PC-3 (cell line): Measurements from ENCODE around the gene NELFA. TPM values are rescaled to one million over a fixed set of nuclear protein-coding genes. Genes with fewer than 3 reads are reported as not detected.
"Not testable (repeated sequence)": the region's sequence is repeated elsewhere in the genome, so short reads cannot be mapped to it uniquely, and the experiment has no call there.

Experiments used
- ATAC-seq: fragments of 200-7000 bp; cut with Tn5 transposase; 2 replicates; pipeline ENCODE4 v1.9.1; 2020; ENCODE audit warnings: mild to moderate bottlenecking, moderate library complexity
- BruUV-seq: library from RNA; stranded (reverse); fragments of 400-500 nt; replicated peaks from 2 replicates; lab custom pipeline; 2021; lab: Mats Ljungman, UMichigan
- CTCF ChIA-PET: fragments of 300-600 bp; sonication (Branson Sonifier 250); formaldehyde crosslinking; loops from one replicate; lab custom pipeline; 2022; ENCODE audit warnings: antibody characterized with exemption; lab: Charles Lee
- POLR2A ChIA-PET: fragments of 300-600 bp; sonication (Branson Sonifier 250); formaldehyde crosslinking; loops from one replicate; lab custom pipeline; 2022; ENCODE audit warnings: antibody characterized with exemption; ENCODE audit not compliant: unreplicated experiment; lab: Charles Lee
- DNase-seq: peaks from one replicate; pipeline ENCODE4 v3.0.0-alpha.2; 2015
- H2AFZ ChIP-seq: fragments of 300-600 bp; sonication (generic); 2 replicates; pipeline ENCODE4 v1.6.0; 2016; ENCODE audit warnings: antibody characterized with exemption, low read length
- H3F3A ChIP-seq: fragments of 300-600 bp; sonication (generic); one replicate; pipeline ENCODE4 v1.6.0; 2017; ENCODE audit warnings: antibody characterized with exemption, low read length, control low read depth, mild to moderate bottlenecking; ENCODE audit not compliant: unreplicated experiment
- H3K27ac ChIP-seq: fragments of 300-600 bp; sonication (generic); 2 replicates; pipeline ENCODE4 v1.5.1; 2016; ENCODE audit warnings: mild to moderate bottlenecking, low read length
- H3K27me3 ChIP-seq: fragments of 300-600 bp; sonication (generic); 2 replicates; pipeline ENCODE4 v1.6.1; 2016; ENCODE audit warnings: low read length, mixed read lengths
- H3K36me3 ChIP-seq: fragments of 300-600 bp; sonication (generic); 2 replicates; pipeline ENCODE4 v1.6.1; 2016; ENCODE audit warnings: low read depth, mixed run types, low read length, mixed read lengths
- H3K4me1 ChIP-seq: fragments of 300-600 bp; sonication (generic); 2 replicates; pipeline ENCODE4 v1.5.1; 2016; ENCODE audit warnings: low read length; ENCODE audit not compliant: insufficient read depth
- H3K4me2 ChIP-seq: fragments of 300-600 bp; sonication (generic); 2 replicates; pipeline ENCODE4 v1.6.0; 2016; ENCODE audit warnings: low read length
- H3K4me3 ChIP-seq: fragments of 300-600 bp; sonication (generic); 2 replicates; pipeline ENCODE4 v1.5.1; 2016; ENCODE audit warnings: mild to moderate bottlenecking, low read length, mixed read lengths
- H3K79me2 ChIP-seq: fragments of 300-600 bp; sonication (generic); 2 replicates; pipeline ENCODE4 v1.6.1; 2017; ENCODE audit warnings: low read length, mixed read lengths
- H3K9ac ChIP-seq: fragments of 300-600 bp; sonication (generic); 2 replicates; pipeline ENCODE4 v1.6.0; 2016; ENCODE audit warnings: mild to moderate bottlenecking, low read length
- H3K9me2 ChIP-seq: fragments of 300-600 bp; sonication (generic); replicated peaks from 2 replicates; pipeline ENCODE4 v1.6.1; 2016; ENCODE audit warnings: mixed run types, low read length, mixed read lengths
- H3K9me3 ChIP-seq: fragments of 300-600 bp; sonication (generic); 2 replicates; pipeline ENCODE4 v1.6.1; 2016; ENCODE audit warnings: low read length, mixed read lengths
- H4K20me1 ChIP-seq: fragments of 300-600 bp; sonication (generic); 2 replicates; pipeline ENCODE4 v1.6.1; 2016; ENCODE audit warnings: low read length, mixed read lengths
- CTCF ChIP-seq: fragments of 300-600 bp; sonication (generic); conservative IDR thresholded peaks from 2 replicates; pipeline ENCODE4 v1.5.1; 2017; ENCODE audit warnings: antibody characterized with exemption, low read depth, mild to moderate bottlenecking, low read length
- EZH2 ChIP-seq: fragments of 300-600 bp; sonication (generic); IDR thresholded peaks from one replicate; pipeline ENCODE4 v1.6.1; 2017; ENCODE audit warnings: antibody characterized with exemption, mild to moderate bottlenecking, low read length; ENCODE audit not compliant: unreplicated experiment
- EZH2phosphoT487 ChIP-seq: fragments of 300-600 bp; sonication (generic); IDR thresholded peaks from 2 replicates; pipeline ENCODE4 v1.6.1; 2018; ENCODE audit warnings: mild to moderate bottlenecking, antibody characterized with exemption, low read length, borderline replicate concordance
- intact Hi-C: fragments of 100-400 bp; cut with micrococcal nuclease; formaldehyde crosslinking; loops from 2 replicates; pipeline ENCODE4 v1.9.0; 2023
- total RNA-seq: library from RNA; depleted of rRNA; stranded (reverse); fragments of >200 nt; gene quantifications from 2 replicates; pipeline ENCODE4 v1.2.3, GENCODE V29; 2014

The NELFA gene
- total RNA-seq, 1 experiment from 2014 or later = 30.0 TPM

DNA sequence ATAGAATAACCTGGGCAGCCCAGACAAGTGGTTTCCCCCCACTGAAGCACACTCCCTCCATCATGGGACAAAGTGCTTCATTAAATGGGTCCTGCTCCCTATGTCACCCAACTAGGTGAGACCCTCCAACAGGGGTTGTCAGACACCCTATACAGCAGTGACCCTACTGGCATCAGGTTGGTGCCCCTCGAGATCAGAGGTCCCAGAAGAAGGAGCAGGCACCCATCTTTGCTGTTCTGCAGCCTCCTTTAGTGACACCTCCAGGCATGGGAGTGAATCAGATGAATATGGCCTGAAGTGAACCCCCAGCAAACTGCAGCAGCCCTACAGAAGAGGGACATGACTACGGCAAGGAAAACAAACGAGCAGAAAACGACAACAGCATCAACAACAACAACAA is 11.1 kb downstream of the NELFA start:
- intact Hi-C loops = no loop called here
- Histone ChIP-seq H3F3A (no peaks in the 10 kb centered on the region), H2AFZ (no peak overlapping the region), H4K20me1 (peaks cover 14% of the 10 kb centered on the region; the same call in 1 of the 2 replicates), H3K27me3 (no peaks in the 10 kb centered on the region), H3K79me2 (peaks cover 94% of the 10 kb centered on the region), H3K4me1 (peaks cover 29% of the 10 kb centered on the region), H3K9ac (no peak overlapping the region), H3K9me3 (no peaks in the 10 kb centered on the region), H3K4me3 (no peak overlapping the region), H3K4me2 (peak overlapping the region; percentile 71; the same call in 1 of the 2 replicates), H3K36me3 (peaks cover 8% of the 10 kb centered on the region; the same call in 1 of the 2 replicates), H3K9me2 (no peaks in the 10 kb centered on the region), H3K27ac (no peak overlapping the region)
- no TSS peak for BruUV-seq
- ChIA-PET POLR2A (no interaction called here), CTCF (no interaction called here)
- DNase-seq (no peak), ATAC-seq (no peak)
- TF ChIP-seq CTCF (no peak), EZH2phosphoT487 (no peak), EZH2 (no peak)

DNA sequence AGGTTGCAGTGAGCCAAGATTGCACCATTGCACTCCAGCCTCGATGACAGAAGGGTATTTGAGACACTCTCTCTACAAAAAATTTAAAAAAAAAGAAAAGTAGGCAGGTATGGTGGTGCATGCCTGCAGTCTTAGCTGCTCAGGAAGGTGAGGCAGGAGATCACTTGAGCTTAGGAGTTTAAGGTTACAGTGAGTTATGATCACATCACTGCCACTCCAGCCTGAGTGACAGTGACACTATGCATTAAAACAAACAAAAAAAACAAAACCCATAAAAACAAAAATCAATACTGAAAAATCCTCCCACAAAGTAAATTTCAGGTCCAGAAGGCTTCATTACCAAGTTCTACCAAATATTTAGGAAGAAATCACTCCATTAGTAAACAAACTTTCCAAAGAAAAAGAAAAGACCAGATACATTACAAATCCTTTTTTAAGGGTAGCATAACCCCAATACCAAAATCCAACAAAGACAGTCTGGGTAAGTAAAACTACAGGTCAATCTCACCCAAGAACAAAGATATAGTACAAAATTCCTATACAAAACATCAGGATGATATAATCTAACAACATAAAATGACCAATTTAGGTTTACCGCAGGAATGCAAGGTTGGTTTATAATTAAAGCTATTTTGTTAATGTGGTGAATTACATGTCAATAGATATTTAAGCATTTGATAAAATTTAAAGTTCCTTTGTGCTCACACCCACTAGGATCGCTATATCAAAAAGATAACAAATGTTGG is 11.7 kb downstream of the NELFA start:
- no peak for TF ChIP-seq EZH2
- no peak for TF ChIP-seq CTCF
- no peak for TF ChIP-seq EZH2phosphoT487
- peaks cover 8% of the 10 kb centered on the region; the same call in 1 of the 2 replicates for H3K36me3 ChIP-seq
- POLR2A ChIA-PET = no interaction called here
- no peak overlapping the region; the same call in 1 of the 2 replicates for H3K27ac ChIP-seq
- H4K20me1 ChIP-seq = peaks cover 14% of the 10 kb centered on the region; the same call in 1 of the 2 replicates
- CTCF ChIA-PET = no interaction called here
- ATAC-seq (peak; percentile 80), DNase-seq (peak; percentile 25)
- H3F3A ChIP-seq = no peaks in the 10 kb centered on the region
- H2AFZ ChIP-seq = no peak overlapping the region
- peaks cover 29% of the 10 kb centered on the region for H3K4me1 ChIP-seq
- H3K4me2 ChIP-seq = peak overlapping the region; percentile 23; the same call in 1 of the 2 replicates
- intact Hi-C loops = no loop called here
- no peak overlapping the region for H3K9ac ChIP-seq
- H3K27me3 ChIP-seq = no peaks in the 10 kb centered on the region
- peaks cover 94% of the 10 kb centered on the region for H3K79me2 ChIP-seq
- H3K9me3 ChIP-seq = no peaks in the 10 kb centered on the region
- BruUV-seq = no TSS peak
- no peaks in the 10 kb centered on the region for H3K9me2 ChIP-seq
- H3K4me3 ChIP-seq = no peak overlapping the region

DNA sequence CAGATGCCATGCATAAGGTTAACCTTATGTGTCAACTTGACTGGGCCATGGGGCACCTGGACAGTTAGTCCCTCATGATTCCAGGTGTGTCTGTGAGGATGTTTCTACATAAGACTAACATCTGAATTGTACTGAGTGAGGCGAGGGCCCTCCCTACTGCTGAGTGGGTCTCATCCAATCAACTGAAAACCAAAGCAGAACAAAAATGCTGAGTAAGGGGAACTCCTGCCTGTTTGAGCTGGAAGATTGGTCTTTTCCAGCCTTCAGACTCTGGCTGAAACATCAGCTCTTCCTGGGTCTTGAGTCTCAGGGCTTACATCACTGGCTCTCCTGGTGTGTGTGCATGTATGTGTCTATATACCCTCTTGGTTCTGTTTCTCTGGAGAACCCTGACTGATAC is 13.8 kb downstream of the NELFA start:
- BruUV-seq = no TSS peak
- Histone ChIP-seq H3K9ac (no peak overlapping the region), H3K9me3 (no peaks in the 10 kb centered on the region), H3K79me2 (peaks cover 79% of the 10 kb centered on the region), H3F3A (no peaks in the 10 kb centered on the region), H3K9me2 (no peaks in the 10 kb centered on the region), H3K4me3 (no peak overlapping the region), H2AFZ (no peak overlapping the region), H4K20me1 (peaks cover 14% of the 10 kb centered on the region; the same call in 1 of the 2 replicates), H3K36me3 (peaks cover 8% of the 10 kb centered on the region; the same call in 1 of the 2 replicates), H3K4me2 (no peak overlapping the region), H3K4me1 (peaks cover 29% of the 10 kb centered on the region), H3K27me3 (no peaks in the 10 kb centered on the region), H3K27ac (no peak overlapping the region)
- intact Hi-C loops = no loop called here
- ChIA-PET CTCF (no interaction called here), POLR2A (no interaction called here)
- ATAC-seq = no peak
- TF ChIP-seq EZH2 = no peak
- no peak for TF ChIP-seq CTCF
- TF ChIP-seq EZH2phosphoT487 = no peak
- no peak for DNase-seq

DNA sequence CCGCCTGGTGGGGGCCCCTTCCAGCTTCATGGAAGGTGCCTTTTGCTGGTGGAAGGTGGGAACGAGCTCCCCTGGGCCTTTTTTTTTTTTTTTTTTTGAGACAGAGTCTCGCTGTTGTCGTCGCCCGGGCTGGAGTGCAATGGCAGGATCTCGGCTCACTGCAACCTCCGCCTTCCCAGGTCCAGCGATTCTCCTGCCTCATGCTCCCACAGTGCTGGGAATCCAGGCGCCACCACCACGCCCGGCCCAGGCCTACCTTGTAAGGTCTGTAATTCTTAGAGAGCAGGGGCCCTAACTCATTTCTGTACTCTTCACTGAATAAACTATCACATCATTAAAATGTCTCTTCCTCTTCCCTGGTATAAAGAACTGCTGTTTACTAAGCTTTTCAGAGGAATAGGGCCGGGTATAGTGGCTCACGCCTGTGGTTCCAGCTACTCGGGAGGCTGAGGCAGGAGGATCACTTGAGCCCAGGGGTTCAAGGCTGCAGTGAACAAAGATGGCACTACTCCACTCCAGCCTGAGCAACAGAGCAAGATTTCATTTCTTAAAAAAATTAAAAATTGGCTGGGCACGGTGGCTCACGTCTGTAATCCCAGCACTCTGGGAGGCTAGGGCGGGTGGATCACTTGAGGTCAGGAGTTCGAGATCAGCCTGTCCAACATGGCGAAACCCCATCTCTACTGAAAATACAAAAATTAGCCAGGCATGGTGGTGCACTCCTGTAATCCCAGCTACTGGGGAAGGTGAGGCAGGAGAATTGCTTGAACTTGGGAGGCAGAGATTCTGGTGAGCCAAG is 14.9 kb downstream of the NELFA start:
- H3K9me2 ChIP-seq, DNase-seq, H3K27me3 ChIP-seq, POLR2A ChIA-PET, H3F3A ChIP-seq, H3K4me2 ChIP-seq, H3K27ac ChIP-seq, CTCF ChIA-PET, BruUV-seq, intact Hi-C loops, H3K9ac ChIP-seq, H3K9me3 ChIP-seq, ATAC-seq, H3K36me3 ChIP-seq, H3K4me3 ChIP-seq, H2AFZ ChIP-seq: not testable (repeated sequence)
- Histone ChIP-seq H3K4me1 (peaks cover 26% of the 10 kb centered on the region), H4K20me1 (peaks cover 14% of the 10 kb centered on the region; the same call in 1 of the 2 replicates), H3K79me2 (peaks cover 69% of the 10 kb centered on the region)
